ENCODE results near the gene VAV1.
A peak's percentile ranks its signal among the peaks of the same experiment; 100 is the strongest.
"Not testable (repeated sequence)": the region's sequence is repeated elsewhere in the genome, so short reads cannot be mapped to it uniquely, and the experiment has no call there.

VAV1 gene

GRCh38 chr19:6738787-6739389, 33.6 kb upstream of the VAV1 start:
- peaks cover 20% of the 10 kb centered on the region for H3K36me3 ChIP-seq (ENCODE audit: control insufficient read depth, insufficient read depth, low read length)
- no peaks in the 10 kb centered on the region for H3K9me3 ChIP-seq (ENCODE audit: control insufficient read depth, low read length)
- 19 to 27% methylated on average over 23 to 24 of the region's 24 CpGs for WGBS, 2 experiments (ENCODE audit: insufficient coverage in 2 of 2)
- peak overlapping the region; percentile 91 for H3K27ac ChIP-seq (ENCODE audit: low read depth, low read length, severe bottlenecking)
- H3K4me3 ChIP-seq (ENCODE audit: extremely low read depth, insufficient read depth, low read length, poor library complexity, severe bottlenecking) = peak overlapping the region; percentile 29
- peaks cover 33% of the 10 kb centered on the region for H3K4me1 ChIP-seq (ENCODE audit: control insufficient read depth, insufficient read depth, low read length, poor library complexity, severe bottlenecking)

DNA sequence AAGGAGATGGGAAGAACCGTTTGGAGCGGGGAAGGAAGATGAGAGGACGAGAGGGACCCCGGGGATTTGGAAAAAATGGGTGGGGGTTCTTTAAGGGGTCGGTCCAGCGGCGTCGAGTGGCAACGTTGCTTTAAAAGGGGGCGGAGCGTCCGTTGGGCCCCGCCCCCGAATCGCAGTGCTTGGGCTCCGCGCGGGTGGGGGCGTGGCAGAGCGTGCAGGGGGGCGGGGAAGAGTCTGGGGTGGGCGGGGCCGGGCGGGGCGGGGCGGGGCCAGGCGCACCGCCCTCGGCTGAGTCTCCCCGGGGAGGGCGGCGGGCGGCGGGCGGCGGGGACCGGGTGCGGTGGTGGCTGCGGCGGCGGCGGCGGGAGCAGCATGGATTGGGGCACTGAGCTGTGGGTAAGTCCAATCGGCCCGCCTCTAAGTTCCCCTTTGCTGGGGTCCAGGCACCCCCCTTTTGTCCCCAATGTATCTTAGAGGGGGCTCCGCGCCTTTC, 33.1 kb upstream of the VAV1 start, which contains the start of gene TRIP10:
Gene TRIP10, plus strand, starts transcription at position 291 of the 493 bp plus-strand sequence. Its CDS starts 82 bp downstream, at position 373.
- Histone ChIP-seq H3K36me3 (ENCODE audit: control insufficient read depth, insufficient read depth, low read length) (peaks cover 24% of the 10 kb centered on the region), H3K4me1 (ENCODE audit: control insufficient read depth, insufficient read depth, low read length, poor library complexity, severe bottlenecking) (peaks cover 38% of the 10 kb centered on the region)

DNA sequence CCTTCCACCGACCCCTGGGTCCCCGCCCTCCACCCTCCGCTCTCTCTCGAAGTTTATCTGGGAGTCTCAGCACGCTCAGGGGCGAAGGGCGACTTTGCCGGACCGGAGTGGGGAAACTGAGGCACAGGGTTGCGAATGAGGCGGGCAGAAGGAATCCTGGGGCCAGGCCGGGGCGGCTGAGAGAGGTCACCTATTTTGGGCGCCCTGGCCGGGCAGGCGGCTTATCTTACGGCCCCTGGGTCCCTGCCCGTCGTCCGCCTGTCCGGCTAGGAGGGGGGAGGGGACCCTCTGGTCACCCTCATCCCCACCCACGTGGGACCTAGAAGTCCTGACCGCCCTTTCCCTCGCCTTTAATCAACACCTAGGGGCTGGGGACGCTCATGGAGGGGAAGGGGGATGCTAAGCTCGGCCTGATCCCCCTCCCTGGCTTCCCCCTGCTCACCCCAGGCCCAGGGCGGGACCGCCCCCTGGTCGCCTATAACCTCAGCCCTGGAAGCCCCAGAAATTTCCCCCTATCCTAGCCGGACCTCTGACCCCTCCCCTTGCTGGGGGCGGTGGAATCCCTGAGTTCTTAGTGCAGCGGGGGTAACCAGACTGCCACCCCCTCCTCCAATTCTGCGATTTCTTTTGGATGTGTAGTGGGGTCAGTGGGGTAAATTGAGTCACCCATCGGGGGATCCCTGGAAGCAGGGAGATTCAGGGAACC, 32.5 kb upstream of the VAV1 start:
- peak overlapping the region; percentile 64 for H3K27ac ChIP-seq (ENCODE audit: low read depth, low read length, severe bottlenecking)
- 0% methylated on average over 18 of the region's 34 CpGs; no CpG with 5 or more reads in 1 of the 2 experiments for WGBS, 2 experiments (ENCODE audit: insufficient coverage in 2 of 2)
- peaks cover 30% of the 10 kb centered on the region for H3K36me3 ChIP-seq (ENCODE audit: control insufficient read depth, insufficient read depth, low read length)
- peak overlapping the region; percentile 93 for H3K4me3 ChIP-seq (ENCODE audit: extremely low read depth, insufficient read depth, low read length, poor library complexity, severe bottlenecking)
- no peaks in the 10 kb centered on the region for H3K9me3 ChIP-seq (ENCODE audit: control insufficient read depth, low read length)
- peaks cover 42% of the 10 kb centered on the region for H3K4me1 ChIP-seq (ENCODE audit: control insufficient read depth, insufficient read depth, low read length, poor library complexity, severe bottlenecking)

More for the DNA sequence above, 33.1 kb upstream of the VAV1 start, which contains the start of gene TRIP10:
- no peaks in the 10 kb centered on the region for H3K9me3 ChIP-seq (ENCODE audit: control insufficient read depth, low read length)
- H3K4me3 ChIP-seq (ENCODE audit: extremely low read depth, insufficient read depth, low read length, poor library complexity, severe bottlenecking) = peak within 1 kb of the TSS; percentile 93
- 0 to 1% methylated on average over 14 to 22 of the region's 47 CpGs for WGBS, 2 experiments (ENCODE audit: insufficient coverage in 2 of 2)
- peak within 1 kb of the TSS; percentile 91 for H3K27ac ChIP-seq (ENCODE audit: low read depth, low read length, severe bottlenecking)

GRCh38 chr19:6740589-6741343, 31.7 kb upstream of the VAV1 start:
- Histone ChIP-seq H3K9me3 (ENCODE audit: control insufficient read depth, low read length) (no peaks in the 10 kb centered on the region), H3K27ac (ENCODE audit: low read depth, low read length, severe bottlenecking) (peak overlapping the region; percentile 64), H3K4me1 (ENCODE audit: control insufficient read depth, insufficient read depth, low read length, poor library complexity, severe bottlenecking) (peaks cover 38% of the 10 kb centered on the region), H3K36me3 (ENCODE audit: control insufficient read depth, insufficient read depth, low read length) (peaks cover 37% of the 10 kb centered on the region), H3K4me3 (ENCODE audit: extremely low read depth, insufficient read depth, low read length, poor library complexity, severe bottlenecking) (peak overlapping the region; percentile 93)
- 1% methylated on average over 18 to 21 of the region's 46 CpGs for WGBS, 2 experiments (ENCODE audit: insufficient coverage in 2 of 2)

GRCh38 chr19:6743066-6743465, 29.4 kb upstream of the VAV1 start:
- WGBS, 2 experiments (ENCODE audit: insufficient coverage in 2 of 2) = 45 to 57% methylated on average over 2 to 4 of the region's 7 CpGs
- Histone ChIP-seq H3K27ac (ENCODE audit: low read depth, low read length, severe bottlenecking) (peak overlapping the region; percentile 72), H3K4me3 (ENCODE audit: extremely low read depth, insufficient read depth, low read length, poor library complexity, severe bottlenecking) (peak overlapping the region; percentile 9), H3K36me3 (ENCODE audit: control insufficient read depth, insufficient read depth, low read length) (peaks cover 58% of the 10 kb centered on the region), H3K9me3 (ENCODE audit: control insufficient read depth, low read length) (no peaks in the 10 kb centered on the region), H3K4me1 (ENCODE audit: control insufficient read depth, insufficient read depth, low read length, poor library complexity, severe bottlenecking) (peaks cover 35% of the 10 kb centered on the region)

- 61 to 66% methylated on average over 10 to 14 of the region's 15 CpGs for WGBS, 2 experiments (ENCODE audit: insufficient coverage in 2 of 2)
- peak overlapping the region; percentile 72 for H3K27ac ChIP-seq (ENCODE audit: low read depth, low read length, severe bottlenecking)
- H3K4me3 ChIP-seq (ENCODE audit: extremely low read depth, insufficient read depth, low read length, poor library complexity, severe bottlenecking) = no peak overlapping the region
Measured at GRCh38 chr19:6743714-6744380, 28.7 kb upstream of the VAV1 start.

DNA sequence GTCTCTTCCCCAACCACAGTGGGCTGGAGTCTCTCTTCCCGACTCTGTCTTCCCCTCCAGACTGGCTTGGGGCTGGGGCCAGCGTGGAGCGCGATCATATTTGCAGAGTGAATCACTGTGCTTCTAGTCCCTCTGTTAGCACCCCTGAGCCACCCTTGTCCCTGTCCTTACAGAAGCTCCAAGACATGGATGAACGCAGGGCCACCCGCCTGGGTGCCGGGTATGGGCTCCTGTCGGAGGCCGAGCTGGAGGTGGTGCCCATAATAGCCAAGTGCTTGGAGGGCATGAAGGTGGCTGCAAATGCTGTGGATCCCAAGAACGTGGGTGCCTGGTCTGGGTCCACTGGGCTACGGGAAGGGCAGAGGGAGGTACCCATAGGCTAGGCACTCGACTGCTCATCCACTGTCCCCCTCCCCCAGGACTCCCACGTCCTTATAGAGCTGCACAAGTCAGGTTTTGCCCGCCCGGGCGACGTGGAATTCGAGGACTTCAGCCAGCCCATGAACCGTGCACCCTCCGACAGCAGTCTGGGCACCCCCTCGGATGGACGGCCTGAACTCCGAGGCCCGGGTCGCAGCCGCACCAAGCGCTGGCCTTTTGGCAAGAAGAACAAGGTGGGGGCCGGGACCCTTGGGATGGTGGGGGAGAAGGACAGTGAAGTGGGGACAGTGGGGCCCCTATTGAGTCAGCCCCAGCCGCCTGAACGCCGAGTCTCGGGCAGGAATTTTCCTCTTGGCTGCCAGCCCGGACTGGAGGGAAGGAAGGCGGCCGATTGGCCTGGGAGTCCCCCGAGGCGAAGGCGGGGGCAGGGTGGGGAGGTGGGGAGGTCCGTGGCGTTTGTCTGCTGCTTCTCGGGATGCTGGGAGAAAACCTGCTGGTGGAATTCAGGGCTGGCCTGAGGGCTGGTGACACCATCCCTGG, 27.9 kb upstream of the VAV1 start:
- H3K27ac ChIP-seq (ENCODE audit: low read depth, low read length, severe bottlenecking) = peak overlapping the region; percentile 72
- 75 to 80% methylated on average over 37 to 38 of the region's 41 CpGs for WGBS, 2 experiments (ENCODE audit: insufficient coverage in 2 of 2)
- peaks cover 28% of the 10 kb centered on the region for H3K4me1 ChIP-seq (ENCODE audit: control insufficient read depth, insufficient read depth, low read length, poor library complexity, severe bottlenecking)
- H3K36me3 ChIP-seq (ENCODE audit: control insufficient read depth, insufficient read depth, low read length) = peaks cover 74% of the 10 kb centered on the region
- H3K9me3 ChIP-seq (ENCODE audit: control insufficient read depth, low read length) = no peaks in the 10 kb centered on the region
- no peak overlapping the region for H3K4me3 ChIP-seq (ENCODE audit: extremely low read depth, insufficient read depth, low read length, poor library complexity, severe bottlenecking)

More at GRCh38 chr19:6743714-6744380, 28.7 kb upstream of the VAV1 start:
- peaks cover 66% of the 10 kb centered on the region for H3K36me3 ChIP-seq (ENCODE audit: control insufficient read depth, insufficient read depth, low read length)
- H3K4me1 ChIP-seq (ENCODE audit: control insufficient read depth, insufficient read depth, low read length, poor library complexity, severe bottlenecking) = peaks cover 32% of the 10 kb centered on the region
- H3K9me3 ChIP-seq (ENCODE audit: control insufficient read depth, low read length) = no peaks in the 10 kb centered on the region

GRCh38 chr19:6745965-6746364, 26.5 kb upstream of the VAV1 start:
- peaks cover 87% of the 10 kb centered on the region for H3K36me3 ChIP-seq (ENCODE audit: control insufficient read depth, insufficient read depth, low read length)
- H3K9me3 ChIP-seq (ENCODE audit: control insufficient read depth, low read length) = no peaks in the 10 kb centered on the region

DNA sequence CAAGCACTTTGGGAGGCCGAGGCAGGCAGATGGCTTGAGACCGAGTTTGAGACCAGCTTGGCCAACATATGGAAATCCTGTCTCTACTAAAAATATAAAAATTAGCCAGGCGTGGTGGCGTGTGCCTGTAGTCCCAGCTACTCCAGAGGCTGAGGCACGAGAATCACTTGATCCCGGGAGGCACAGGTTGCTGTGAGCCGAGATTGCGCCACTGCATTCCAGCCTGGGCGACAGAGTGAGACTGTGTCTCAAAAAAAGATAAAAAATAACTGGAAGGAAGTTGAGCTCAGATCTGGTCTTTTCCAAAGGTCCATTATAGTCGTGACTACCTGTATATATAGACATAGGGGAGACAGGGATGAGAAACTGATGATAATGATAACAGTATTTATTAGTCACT, 24.0 kb upstream of the VAV1 start:
- not testable (repeated sequence) for H3K4me3 ChIP-seq (ENCODE audit: extremely low read depth, insufficient read depth, low read length, poor library complexity, severe bottlenecking); H3K9me3 ChIP-seq (ENCODE audit: control insufficient read depth, low read length); H3K27ac ChIP-seq (ENCODE audit: low read depth, low read length, severe bottlenecking)
- Histone ChIP-seq H3K4me1 (ENCODE audit: control insufficient read depth, insufficient read depth, low read length, poor library complexity, severe bottlenecking) (peaks cover 17% of the 10 kb centered on the region), H3K36me3 (ENCODE audit: control insufficient read depth, insufficient read depth, low read length) (peaks cover 94% of the 10 kb centered on the region)
- 96 to 97% methylated on average over 9 to 10 of the region's 10 CpGs for WGBS, 2 experiments (ENCODE audit: insufficient coverage in 2 of 2)

More at GRCh38 chr19:6745965-6746364, 26.5 kb upstream of the VAV1 start:
- Histone ChIP-seq H3K27ac (ENCODE audit: low read depth, low read length, severe bottlenecking) (no peak overlapping the region), H3K4me3 (ENCODE audit: extremely low read depth, insufficient read depth, low read length, poor library complexity, severe bottlenecking) (no peak overlapping the region), H3K4me1 (ENCODE audit: control insufficient read depth, insufficient read depth, low read length, poor library complexity, severe bottlenecking) (peaks cover 28% of the 10 kb centered on the region)
- WGBS, 2 experiments (ENCODE audit: insufficient coverage in 2 of 2) = 94% methylated on average over 10 to 12 of the region's 24 CpGs

All from mesodermal cell (in vitro differentiated cells).